CD14-positive monocyte (primary cell): ENCODE data around the gene NRXN3. TPM values are rescaled to one million over a fixed set of nuclear protein-coding genes. Genes with fewer than 3 reads are reported as not detected.

ENCODE experiments used
- DNase-seq, 3 donors: peaks; one replicate each; pipeline ENCODE4 v3.0.0-alpha.2; 2011 to 2022
- H2AFZ ChIP-seq: 2 replicates; pipeline ENCODE4 v1.6.0; 2012; ENCODE audit warnings: mild to moderate bottlenecking, low read depth, low read length, inconsistent platforms; ENCODE audit not compliant: insufficient read depth, poor library complexity, severe bottlenecking
- H3K27ac ChIP-seq, 2 donors: 1 replicate in 1 of 2; 2 replicates in 1 of 2; pipeline ENCODE4 v1.5.1; 2012 to 2013; ENCODE audit warnings: low read length in 2 of 2, control low read depth in 1 of 2, inconsistent platforms in 1 of 2, low read depth in 1 of 2, mild to moderate bottlenecking in 1 of 2
- H3K27me3 ChIP-seq, 2 donors: one replicate each; pipeline versions ENCODE4 v1.6.0 to v1.6.1; 2011 to 2013; ENCODE audit warnings: low read length in 2 of 2; ENCODE audit not compliant: control insufficient read depth in 2 of 2, insufficient read depth in 2 of 2
- H3K36me3 ChIP-seq, 2 donors: replicated peaks in 1 of 2; 1 replicate in 1 of 2; 2 replicates in 1 of 2; pipeline versions ENCODE4 v1.5.1 to v1.6.1; 2012 to 2013; ENCODE audit warnings: low read length in 2 of 2, control low read depth in 1 of 2, inconsistent platforms in 1 of 2, mild to moderate bottlenecking in 1 of 2; ENCODE audit not compliant: insufficient read depth in 2 of 2, control insufficient read depth in 1 of 2
- H3K4me1 ChIP-seq, 2 donors: 1 replicate in 1 of 2; 2 replicates in 1 of 2; pipeline versions ENCODE4 v1.5.1 to v1.6.1; 2012 to 2013; ENCODE audit warnings: low read length in 2 of 2, control low read depth in 1 of 2, inconsistent platforms in 1 of 2, mild to moderate bottlenecking in 1 of 2, moderate library complexity in 1 of 2; ENCODE audit not compliant: insufficient read depth in 2 of 2, control insufficient read depth in 1 of 2
- H3K4me2 ChIP-seq: replicated peaks from 2 replicates; pipeline ENCODE3; 2012; ENCODE audit warnings: low read length, moderate library complexity, mild to moderate bottlenecking; ENCODE audit not compliant: poor library complexity, severe bottlenecking; ENCODE audit errors: extremely low read depth
- H3K4me3 ChIP-seq, 3 experiments: fragments of 200-600 bp in 1 of 3; sonication (generic) in 1 of 3; replicated peaks in 1 of 3; 1 replicate in 2 of 3; 2 replicates in 1 of 3; pipeline ENCODE4 v1.5.1; 2011 to 2013; ENCODE audit warnings: low read length in 3 of 3, mild to moderate bottlenecking in 3 of 3, control low read depth in 2 of 3, low read depth in 2 of 3, inconsistent platforms in 1 of 3, moderate library complexity in 1 of 3
- H3K79me2 ChIP-seq: 2 replicates; pipeline ENCODE4 v1.6.0; 2012; ENCODE audit warnings: mild to moderate bottlenecking, control low read depth, inconsistent platforms, low read length, moderate library complexity; ENCODE audit not compliant: insufficient read depth
- H3K9ac ChIP-seq: 2 replicates; pipeline ENCODE4 v1.6.0; 2017; ENCODE audit warnings: low read length, mild to moderate bottlenecking; ENCODE audit not compliant: insufficient read depth, poor library complexity, severe bottlenecking
- H3K9me3 ChIP-seq, 2 donors: replicated peaks in 1 of 2; 1 replicate in 1 of 2; 2 replicates in 1 of 2; pipeline versions ENCODE4 v1.5.1 to v1.6.1; 2012 to 2013; ENCODE audit warnings: low read length in 2 of 2, control low read depth in 1 of 2; ENCODE audit not compliant: control insufficient read depth in 1 of 2, insufficient read depth in 1 of 2
- H4K20me1 ChIP-seq: 2 replicates; pipeline ENCODE4 v1.6.0; 2012; ENCODE audit warnings: mild to moderate bottlenecking, low read length, control low read depth, moderate library complexity; ENCODE audit not compliant: insufficient read depth
- H3K27ac Mint-ChIP-seq, 7 donors: one replicate each; pipeline ENCODE4 v1.8.0; 2020; ENCODE audit warnings: mild to moderate bottlenecking in 7 of 7, mixed read lengths in 7 of 7, moderate library complexity in 6 of 7, inconsistent platforms in 2 of 7
- H3K27me3 Mint-ChIP-seq, 3 donors: one replicate each; pipeline ENCODE4 v1.8.0; 2021 to 2022; ENCODE audit warnings: low read depth in 3 of 3, mild to moderate bottlenecking in 3 of 3, mixed read lengths in 3 of 3, moderate library complexity in 3 of 3, inconsistent platforms in 1 of 3
- H3K36me3 Mint-ChIP-seq, 2 donors: one replicate each; pipeline ENCODE4 v1.8.0; 2020; ENCODE audit warnings: mixed read lengths in 2 of 2, inconsistent platforms in 1 of 2, mild to moderate bottlenecking in 1 of 2
- H3K4me1 Mint-ChIP-seq: one replicate; pipeline ENCODE4 v1.8.0; 2020; ENCODE audit warnings: mild to moderate bottlenecking, mixed read lengths
- H3K4me3 Mint-ChIP-seq, 2 donors: one replicate each; pipeline ENCODE4 v1.8.0; 2020; ENCODE audit warnings: mild to moderate bottlenecking in 2 of 2, mixed read lengths in 2 of 2, moderate library complexity in 1 of 2
- H3K9me3 Mint-ChIP-seq, 7 donors: one replicate each; pipeline ENCODE4 v1.8.0; 2020 to 2022; ENCODE audit warnings: mixed read lengths in 7 of 7, mild to moderate bottlenecking in 6 of 7, moderate library complexity in 6 of 7, inconsistent platforms in 2 of 7
- CTCF ChIP-seq: fragments of 200-600 bp; IDR thresholded peaks from one replicate; pipeline ENCODE4 v1.8.0; 2022; ENCODE audit warnings: antibody characterized with exemption, mild to moderate bottlenecking
- WGBS: methylation state at CpG from one replicate; pipeline ENCODE4 v1.1.5; 2013; ENCODE audit warnings: missing lambda C conversion rate; ENCODE audit not compliant: insufficient coverage; 5-methylcytosine and 5-hydroxymethylcytosine counted together
- intact Hi-C, 2 donors: fragments of 100-400 bp; cut with micrococcal nuclease; formaldehyde crosslinking; loops; one replicate each; pipeline versions ENCODE4 v1.15.0 to v1.15.1; 2023
- polyA plus RNA-seq, 3 donors: library from polyadenylated mRNA; depleted of rRNA in 1 of 3; unstranded in 2 of 3; stranded (reverse) in 1 of 3; fragments of 300-500 nt in 2 of 3; fragments of >200 nt in 1 of 3; fragmentation: Illumina TruSeq in 2 of 3; gene quantifications; 1 replicate in 2 of 3; 2 replicates in 1 of 3; pipeline ENCODE4 v1.2.3, GENCODE V29; 2012 to 2021

NRXN3 gene
- polyA plus RNA-seq, 3 donors: not detected

DNA sequence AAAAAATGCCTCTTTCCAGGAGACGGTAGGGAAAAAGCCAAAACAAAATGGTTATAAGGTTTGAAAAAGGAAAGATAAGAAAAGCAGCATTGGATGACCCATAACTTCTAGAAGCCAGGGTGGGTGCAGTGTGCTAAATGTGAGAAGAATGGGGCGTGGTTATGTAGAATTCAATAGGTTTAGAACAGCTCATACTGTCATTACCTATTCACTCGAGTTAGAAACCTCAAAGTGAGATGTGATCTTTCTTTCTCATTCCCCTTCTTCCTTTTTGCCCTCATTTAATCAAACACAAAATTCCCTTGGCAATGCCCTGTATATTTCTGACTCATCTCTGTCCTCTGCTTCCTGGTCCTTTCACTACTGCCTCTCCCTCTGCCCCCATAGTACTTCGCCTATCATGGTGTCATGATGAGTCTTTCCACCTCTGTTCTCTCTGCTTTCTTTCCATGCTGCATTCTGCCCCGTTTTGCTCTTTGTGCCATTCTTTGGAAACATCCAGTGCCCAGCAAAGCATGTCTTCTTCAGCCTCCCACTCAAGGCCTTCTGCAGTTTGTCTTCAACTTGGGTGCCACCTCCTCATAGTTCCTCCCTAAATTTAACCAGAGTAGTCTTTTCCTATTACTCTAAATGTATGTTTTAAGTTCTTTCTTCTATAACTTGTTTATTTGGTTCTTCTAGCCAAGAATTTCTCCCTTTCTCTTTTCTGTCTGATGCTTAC lies 496.3 kb downstream of the NRXN3 start:
- Mint-ChIP-seq H3K27me3 (no peaks in the 10 kb centered on the region), H3K4me1 (no peaks in the 10 kb centered on the region), H3K36me3 (no peaks in the 10 kb centered on the region), H3K4me3 (no peak overlapping the region), H3K27ac (peak overlapping the region in 1 of 7 donors; percentile 18), H3K9me3 (peaks cover 0 to 3% (median 2%) of the 10 kb centered on the region in 7 donors)
- H3K4me2 ChIP-seq: no peak overlapping the region
- no peaks in the 10 kb centered on the region for H4K20me1 ChIP-seq
- intact Hi-C loops: no loop called here
- no peak overlapping the region for H2AFZ ChIP-seq
- no peaks in the 10 kb centered on the region for H3K27me3 ChIP-seq
- H3K4me3 ChIP-seq: no peak overlapping the region
- no peak overlapping the region for H3K9ac ChIP-seq
- H3K9me3 ChIP-seq: no peaks in the 10 kb centered on the region
- no peak overlapping the region for H3K27ac ChIP-seq
- DNase-seq: no peak
- H3K4me1 ChIP-seq: no peaks in the 10 kb centered on the region
- 81% methylated on average over 2 of the region's 5 CpGs for WGBS
- H3K79me2 ChIP-seq: no peaks in the 10 kb centered on the region
- no peak for TF ChIP-seq CTCF
- H3K36me3 ChIP-seq: no peaks in the 10 kb centered on the region

- H3K27ac Mint-ChIP-seq: no peak overlapping the region
- no peaks in the 10 kb centered on the region for H3K36me3 ChIP-seq
- WGBS: no CpG with 5 or more reads among the region's 1 CpG
- H4K20me1 ChIP-seq: no peaks in the 10 kb centered on the region
- H3K27ac ChIP-seq: no peak overlapping the region
- no peaks in the 10 kb centered on the region for H3K4me1 Mint-ChIP-seq
- H3K36me3 Mint-ChIP-seq: no peaks in the 10 kb centered on the region
- H3K4me3 ChIP-seq: no peak overlapping the region
- no peaks in the 10 kb centered on the region for H3K27me3 Mint-ChIP-seq
- H3K9me3 Mint-ChIP-seq: peaks cover 0 to 2% (median 0%) of the 10 kb centered on the region in 7 donors
- no peaks in the 10 kb centered on the region for H3K4me1 ChIP-seq
- H3K9me3 ChIP-seq: no peaks in the 10 kb centered on the region
- intact Hi-C loops: no loop called here
- H3K27me3 ChIP-seq: no peaks in the 10 kb centered on the region
- H3K79me2 ChIP-seq: no peaks in the 10 kb centered on the region
- H3K9ac ChIP-seq: no peak overlapping the region
- H2AFZ ChIP-seq: no peak overlapping the region
- TF ChIP-seq CTCF: no peak
- no peak overlapping the region for H3K4me3 Mint-ChIP-seq
- no peak overlapping the region for H3K4me2 ChIP-seq
- no peak for DNase-seq
Measured at GRCh38 chr14:78667141-78667540, 497.0 kb downstream of the NRXN3 start.
